PC-9 (cell line): ENCODE results near the gene ERBB4.

Experiments
- EZH2 ChIP-seq: fragments of 200-600 bp; sonication (generic); IDR thresholded peaks from 2 replicates; pipeline ENCODE4 v1.8.0; 2017; ENCODE audit warnings: antibody characterized with exemption, low read depth
- TF ChIP-seq, protein P1 (sequence below): fragments of 200-600 bp; sonication (generic); conservative IDR thresholded peaks from 2 replicates; pipeline ENCODE4 v1.6.1; 2017; ENCODE audit warnings: mixed run types, antibody characterized with exemption, mild to moderate bottlenecking, moderate library complexity

DNA sequence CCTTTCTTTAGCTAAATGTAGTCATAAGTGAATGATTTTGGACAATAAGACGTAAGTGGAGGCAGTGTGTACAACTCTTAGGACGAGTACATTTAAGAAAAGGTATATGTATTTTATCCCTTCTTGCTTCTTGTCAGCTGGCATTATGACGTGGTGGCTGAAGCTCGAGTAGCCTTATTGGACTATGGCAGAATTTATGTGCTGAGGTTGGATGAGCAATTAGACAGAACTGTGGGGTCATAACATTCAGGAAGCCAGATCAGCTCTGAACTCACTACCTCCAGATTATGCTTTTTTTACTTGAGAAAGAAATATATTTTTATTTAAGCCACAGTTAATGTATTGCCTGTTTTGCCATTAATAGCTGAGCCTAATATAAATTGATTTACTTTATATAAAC lies 661.5 kb downstream of the ERBB4 start:
- TF ChIP-seq, protein P1, sequence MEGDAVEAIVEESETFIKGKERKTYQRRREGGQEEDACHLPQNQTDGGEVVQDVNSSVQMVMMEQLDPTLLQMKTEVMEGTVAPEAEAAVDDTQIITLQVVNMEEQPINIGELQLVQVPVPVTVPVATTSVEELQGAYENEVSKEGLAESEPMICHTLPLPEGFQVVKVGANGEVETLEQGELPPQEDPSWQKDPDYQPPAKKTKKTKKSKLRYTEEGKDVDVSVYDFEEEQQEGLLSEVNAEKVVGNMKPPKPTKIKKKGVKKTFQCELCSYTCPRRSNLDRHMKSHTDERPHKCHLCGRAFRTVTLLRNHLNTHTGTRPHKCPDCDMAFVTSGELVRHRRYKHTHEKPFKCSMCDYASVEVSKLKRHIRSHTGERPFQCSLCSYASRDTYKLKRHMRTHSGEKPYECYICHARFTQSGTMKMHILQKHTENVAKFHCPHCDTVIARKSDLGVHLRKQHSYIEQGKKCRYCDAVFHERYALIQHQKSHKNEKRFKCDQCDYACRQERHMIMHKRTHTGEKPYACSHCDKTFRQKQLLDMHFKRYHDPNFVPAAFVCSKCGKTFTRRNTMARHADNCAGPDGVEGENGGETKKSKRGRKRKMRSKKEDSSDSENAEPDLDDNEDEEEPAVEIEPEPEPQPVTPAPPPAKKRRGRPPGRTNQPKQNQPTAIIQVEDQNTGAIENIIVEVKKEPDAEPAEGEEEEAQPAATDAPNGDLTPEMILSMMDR: no peak
- no peak for TF ChIP-seq EZH2
